ENCODE results near the gene EPHA10. TPM values are rescaled to one million over a fixed set of nuclear protein-coding genes. Genes with fewer than 3 reads are reported as not detected.

EPHA10 gene
- polyA plus RNA-seq, 1 donor from 2014 or later = 39.4 TPM

DNA sequence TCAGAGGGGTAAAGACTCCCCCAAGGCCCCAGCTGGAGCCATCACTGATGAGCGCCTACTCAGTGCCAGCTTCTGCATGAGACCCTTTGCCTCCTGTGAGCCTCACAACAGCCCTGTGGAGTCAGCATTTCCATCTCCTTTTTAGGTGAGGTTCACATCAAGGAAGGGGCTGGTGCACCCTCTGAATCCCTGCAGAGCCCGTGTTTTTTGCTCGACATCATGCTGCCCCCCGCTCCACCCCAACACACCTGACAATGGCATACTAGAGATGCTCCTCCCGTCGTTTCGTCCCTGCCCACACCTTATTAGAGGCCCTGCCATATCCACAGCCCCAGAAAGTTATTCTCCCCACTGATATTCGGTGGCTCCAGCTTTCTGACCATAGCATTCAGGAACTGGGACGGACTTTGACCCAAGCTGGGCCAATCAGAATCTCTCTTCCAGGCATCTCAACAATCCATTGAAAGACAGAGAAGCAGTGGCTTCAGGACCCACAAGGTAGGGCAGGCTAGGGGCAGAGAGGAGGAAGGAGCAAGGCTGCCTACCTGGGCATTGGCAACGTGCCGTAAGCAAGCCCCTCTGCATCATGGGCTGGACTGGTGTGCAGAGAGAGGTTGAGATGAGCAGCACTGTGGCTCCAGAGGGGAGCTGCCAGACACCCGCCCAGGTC, 32.7 kb downstream of the EPHA10 start (continued):
- no peak for TF ChIP-seq EZH2 (IDR thresholded peaks at IDR 0.05; ENCODE audit: borderline replicate concordance, insufficient read depth, low read length, poor library complexity, severe bottlenecking)

GRCh38 chr1:37731312-37732019, 33.5 kb downstream of the EPHA10 start:
- no peak for TF ChIP-seq RAD21 (conservative IDR thresholded peaks at IDR 0.05)
- TF ChIP-seq REST (IDR thresholded peaks at IDR 0.05; ENCODE audit: borderline replicate concordance) = no peak
- no peak for TF ChIP-seq TAF1 (IDR thresholded peaks at IDR 0.05; ENCODE audit: low read depth)
- no peak for TF ChIP-seq EP300 (conservative IDR thresholded peaks at IDR 0.05; ENCODE audit: poor library complexity, severe bottlenecking)
- TF ChIP-seq, protein P1, sequence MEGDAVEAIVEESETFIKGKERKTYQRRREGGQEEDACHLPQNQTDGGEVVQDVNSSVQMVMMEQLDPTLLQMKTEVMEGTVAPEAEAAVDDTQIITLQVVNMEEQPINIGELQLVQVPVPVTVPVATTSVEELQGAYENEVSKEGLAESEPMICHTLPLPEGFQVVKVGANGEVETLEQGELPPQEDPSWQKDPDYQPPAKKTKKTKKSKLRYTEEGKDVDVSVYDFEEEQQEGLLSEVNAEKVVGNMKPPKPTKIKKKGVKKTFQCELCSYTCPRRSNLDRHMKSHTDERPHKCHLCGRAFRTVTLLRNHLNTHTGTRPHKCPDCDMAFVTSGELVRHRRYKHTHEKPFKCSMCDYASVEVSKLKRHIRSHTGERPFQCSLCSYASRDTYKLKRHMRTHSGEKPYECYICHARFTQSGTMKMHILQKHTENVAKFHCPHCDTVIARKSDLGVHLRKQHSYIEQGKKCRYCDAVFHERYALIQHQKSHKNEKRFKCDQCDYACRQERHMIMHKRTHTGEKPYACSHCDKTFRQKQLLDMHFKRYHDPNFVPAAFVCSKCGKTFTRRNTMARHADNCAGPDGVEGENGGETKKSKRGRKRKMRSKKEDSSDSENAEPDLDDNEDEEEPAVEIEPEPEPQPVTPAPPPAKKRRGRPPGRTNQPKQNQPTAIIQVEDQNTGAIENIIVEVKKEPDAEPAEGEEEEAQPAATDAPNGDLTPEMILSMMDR (IDR thresholded peaks at IDR 0.05; ENCODE audit: poor library complexity, severe bottlenecking) = no peak
- TF ChIP-seq MXI1 (conservative IDR thresholded peaks at IDR 0.05; ENCODE audit: poor library complexity, severe bottlenecking) = no peak
- no peak for TF ChIP-seq SMC3 (conservative IDR thresholded peaks at IDR 0.05; ENCODE audit: poor library complexity)
- Histone ChIP-seq H2AFZ (ENCODE audit: low read depth, low read length) (no peak overlapping the region), H3K9me3 (ENCODE audit: low read length) (no peaks in the 10 kb centered on the region), H3K79me2 (replicated peaks; ENCODE audit: insufficient read depth, low read length) (no peaks in the 10 kb centered on the region), H3K36me3 (ENCODE audit: insufficient read depth, low read length) (no peaks in the 10 kb centered on the region), H3K4me2 (ENCODE audit: low read length) (no peak overlapping the region), H3K9me2 (ENCODE audit: insufficient read depth, low read length) (no peaks in the 10 kb centered on the region), H3K27me3 (ENCODE audit: insufficient read depth, low read depth, low read length) (no peaks in the 10 kb centered on the region), H3K27ac (ENCODE audit: low read length) (no peak overlapping the region), H4K20me1 (ENCODE audit: insufficient read depth) (no peaks in the 10 kb centered on the region), H3F3A (ENCODE audit: insufficient read depth, low read length, poor library complexity, severe bottlenecking) (no peaks in the 10 kb centered on the region), H3K4me3 (ENCODE audit: low read length) (no peak overlapping the region), H3K9ac (ENCODE audit: low read length) (no peak overlapping the region)

DNA sequence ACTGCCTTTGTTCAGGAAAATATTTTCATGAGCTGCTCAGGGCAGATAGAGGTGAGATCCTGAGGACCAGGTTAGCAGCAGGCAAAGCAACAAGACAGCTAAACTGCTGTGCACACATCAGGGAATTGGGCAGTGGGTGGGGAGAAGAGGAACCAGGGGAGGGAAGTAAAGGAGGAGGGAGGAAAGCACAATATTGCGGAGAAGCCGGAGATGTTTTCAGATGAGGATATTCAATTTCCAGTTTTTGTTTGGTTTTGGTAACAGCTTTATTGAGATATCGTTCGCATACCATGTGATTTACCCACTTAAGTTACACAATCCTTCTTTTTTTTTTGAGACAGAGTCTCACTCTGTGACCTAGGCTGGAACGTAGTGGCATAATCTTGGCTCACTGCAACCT, 34.5 kb downstream of the EPHA10 start:
- H3K4me2 ChIP-seq (ENCODE audit: low read length) = no peak overlapping the region
- H3K9me2 ChIP-seq (ENCODE audit: insufficient read depth, low read length) = no peaks in the 10 kb centered on the region
- TF ChIP-seq POLR2AphosphoS5 (IDR thresholded peaks at IDR 0.05) (no peak), RAD21 (conservative IDR thresholded peaks at IDR 0.05) (no peak), REST (IDR thresholded peaks at IDR 0.05; ENCODE audit: borderline replicate concordance) (no peak), TAF1 (IDR thresholded peaks at IDR 0.05; ENCODE audit: low read depth) (no peak), MXI1 (conservative IDR thresholded peaks at IDR 0.05; ENCODE audit: poor library complexity, severe bottlenecking) (no peak), EP300 (conservative IDR thresholded peaks at IDR 0.05; ENCODE audit: poor library complexity, severe bottlenecking) (no peak), EZH2 (IDR thresholded peaks at IDR 0.05; ENCODE audit: borderline replicate concordance, insufficient read depth, low read length, poor library complexity, severe bottlenecking) (no peak), SMC3 (conservative IDR thresholded peaks at IDR 0.05; ENCODE audit: poor library complexity) (no peak)
- TF ChIP-seq, protein P1 (IDR thresholded peaks at IDR 0.05; ENCODE audit: poor library complexity, severe bottlenecking) = no peak
- no peaks in the 10 kb centered on the region for H4K20me1 ChIP-seq (ENCODE audit: insufficient read depth)
- H3K4me3 ChIP-seq (ENCODE audit: low read length) = no peak overlapping the region
- no peaks in the 10 kb centered on the region for H3F3A ChIP-seq (ENCODE audit: insufficient read depth, low read length, poor library complexity, severe bottlenecking)
- no peaks in the 10 kb centered on the region for H3K79me2 ChIP-seq (replicated peaks; ENCODE audit: insufficient read depth, low read length)
- H3K9me3 ChIP-seq (ENCODE audit: low read length) = no peaks in the 10 kb centered on the region
- no peak overlapping the region for H3K9ac ChIP-seq (ENCODE audit: low read length)
- H3K36me3 ChIP-seq (ENCODE audit: insufficient read depth, low read length) = no peaks in the 10 kb centered on the region
- no peak overlapping the region for H2AFZ ChIP-seq (ENCODE audit: low read depth, low read length)
- no peaks in the 10 kb centered on the region for H3K27me3 ChIP-seq (ENCODE audit: insufficient read depth, low read depth, low read length)
- no peak overlapping the region for H3K27ac ChIP-seq (ENCODE audit: low read length)
